NCI-H2227 treated with DMSO at 0.1 percent for 48 hours (cell line): Measurements from ENCODE around the gene ZBTB47.

Experiments
- DNase-seq: peaks from one replicate; lab custom pipeline; 2025; lab: John Stamatoyannopoulos, UW

The ZBTB47 gene

GRCh38 chr3:42699511-42699971, 46.0 kb downstream of the ZBTB47 start:
- DNase-seq = no peak

GRCh38 chr3:42700366-42701288, 47.1 kb downstream of the ZBTB47 start:
- DNase-seq = no peak

GRCh38 chr3:42701371-42702065, 48.0 kb downstream of the ZBTB47 start:
- DNase-seq = no peak

GRCh38 chr3:42702066-42702951, 48.8 kb downstream of the ZBTB47 start, which contains the start of gene HHATL:
HHATL (minus strand) TSS chr3:42702798; CDS start chr3:42700826, 1,972 bp downstream.
- DNase-seq = no peak

- DNase-seq = no peak
These were observed 49.6 kb downstream of the ZBTB47 start for GRCh38 chr3:42702982-42703694.

- DNase-seq = no peak
These were observed 50.2 kb downstream of the ZBTB47 start for GRCh38 chr3:42703695-42704025.

- DNase-seq = no peak
These were observed 50.8 kb downstream of the ZBTB47 start for GRCh38 chr3:42704136-42704841.

GRCh38 chr3:42705058-42705767, 51.7 kb downstream of the ZBTB47 start:
- DNase-seq = no peak

- no peak for DNase-seq
These were observed 52.6 kb downstream of the ZBTB47 start for GRCh38 chr3:42705962-42706585.

- DNase-seq = no peak
These were observed 53.5 kb downstream of the ZBTB47 start for GRCh38 chr3:42706721-42707619.

GRCh38 chr3:42707620-42708355, 54.3 kb downstream of the ZBTB47 start:
- no peak for DNase-seq

GRCh38 chr3:42708611-42709151, 55.2 kb downstream of the ZBTB47 start:
- no peak for DNase-seq

GRCh38 chr3:42709621-42710020, 56.1 kb downstream of the ZBTB47 start:
- DNase-seq = no peak

- DNase-seq = no peak
These were observed 57.0 kb downstream of the ZBTB47 start for GRCh38 chr3:42710323-42711021.

GRCh38 chr3:42711491-42712343, 58.2 kb downstream of the ZBTB47 start:
- DNase-seq = no peak

GRCh38 chr3:42712344-42712648, 58.8 kb downstream of the ZBTB47 start:
- DNase-seq = no peak
